ENCODE data around the gene MBOAT2.

Gene MBOAT2

DNA sequence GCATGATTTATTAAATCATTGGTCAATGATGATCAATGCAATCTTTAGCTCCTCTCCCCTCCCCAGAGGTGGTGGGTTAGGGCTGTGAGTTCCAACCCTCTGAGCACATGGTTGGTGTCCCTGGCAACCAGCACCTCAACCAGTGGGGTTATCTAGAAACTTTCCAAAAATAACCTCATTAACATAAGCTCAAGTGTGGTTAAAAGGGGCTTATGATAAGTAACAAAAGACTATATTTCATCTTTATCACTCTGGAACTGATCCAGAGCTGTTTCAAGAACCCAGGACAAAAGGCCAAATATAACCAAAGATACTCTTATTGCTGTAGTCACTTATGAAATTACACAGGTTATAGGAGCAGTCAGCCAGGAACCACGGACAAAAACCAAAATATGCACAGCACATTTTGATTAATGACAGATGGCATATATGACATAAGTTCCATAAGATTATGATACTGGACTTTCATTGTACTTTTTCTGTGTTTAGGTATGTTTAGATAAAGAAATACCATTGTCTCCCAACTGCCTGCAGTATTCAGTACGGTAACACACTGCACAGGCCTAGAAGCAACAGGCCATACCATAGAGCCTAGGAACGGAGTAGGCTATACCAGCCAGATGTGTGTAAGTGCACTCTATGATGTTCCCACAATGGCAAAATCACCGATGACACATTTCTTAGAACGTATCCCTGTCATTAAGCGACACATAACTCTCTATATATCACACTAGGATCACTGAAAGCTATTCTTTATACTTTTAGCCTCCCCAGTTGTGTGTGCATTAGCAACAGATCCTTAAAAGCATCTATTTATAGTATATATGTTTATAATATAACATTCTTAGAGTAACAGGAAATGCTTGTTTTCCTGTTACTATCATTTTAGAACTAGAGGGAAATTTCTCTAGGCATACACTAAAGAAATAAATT lies 197.9 kb downstream of the MBOAT2 start:
- no peak for DNase-seq

GRCh38 chr2:8803658-8804379 lies 199.7 kb downstream of the MBOAT2 start:
- no peak for DNase-seq

GRCh38 chr2:8802741-8803140 lies 200.7 kb downstream of the MBOAT2 start:
- no peak for DNase-seq
